ENCODE measurements around the gene KRCC1. TPM values are rescaled to one million over a fixed set of nuclear protein-coding genes. Genes with fewer than 3 reads are reported as not detected.

Gene KRCC1
- total and polyA plus RNA-seq, 8 donors = 8.3 to 21.2 (median 10.6) TPM

- no peaks in the 10 kb centered on the region for H3K36me3 ChIP-seq
- no peaks in the 10 kb centered on the region for H3K27me3 ChIP-seq
- 92 to 95% methylated on average over 2 of the region's 2 CpGs for WGBS, 2 donors
- H3K4me3 ChIP-seq = no peak overlapping the region
- no peaks in the 10 kb centered on the region for H3K4me1 ChIP-seq
- H3K27ac ChIP-seq = no peak overlapping the region
- intact Hi-C loops (cut with DNase I) = no loop called here
- no peaks in the 10 kb centered on the region for H3K9me3 ChIP-seq
- FAIRE-seq = no peak
- no peak for DNase-seq
- no peak for TF ChIP-seq CTCF (IDR thresholded peaks at IDR 0.05)
- ATAC-seq = no peak
Observed at GRCh38 chr2:88071365-88071764, 15.8 kb upstream of the KRCC1 start.

- Histone ChIP-seq H3K36me3 (no peaks in the 10 kb centered on the region), H3K27ac (no peak overlapping the region), H3K4me3 (no peak overlapping the region), H3K27me3 (no peaks in the 10 kb centered on the region), H3K9me3 (no peaks in the 10 kb centered on the region), H3K4me1 (no peaks in the 10 kb centered on the region)
- intact Hi-C loops (cut with DNase I) = no loop called here
- no peak for FAIRE-seq
- no peak for ATAC-seq
- no peak for DNase-seq
- WGBS, 2 donors = 57 to 63% methylated on average over 1 of the region's 1 CpG
- TF ChIP-seq CTCF (IDR thresholded peaks at IDR 0.05) = no peak
Observed at GRCh38 chr2:88070055-88070454, 14.5 kb upstream of the KRCC1 start.

- Histone ChIP-seq H3K36me3 (no peaks in the 10 kb centered on the region), H3K9me3 (no peaks in the 10 kb centered on the region), H3K4me3 (no peak overlapping the region), H3K27me3 (no peaks in the 10 kb centered on the region), H3K27ac (no peak overlapping the region), H3K4me1 (no peaks in the 10 kb centered on the region)
- intact Hi-C loops (cut with DNase I) = no loop called here
- no peak for TF ChIP-seq CTCF (IDR thresholded peaks at IDR 0.05)
- FAIRE-seq (no peak), DNase-seq (no peak), ATAC-seq (no peak)
Observed at GRCh38 chr2:88069117-88069516, 13.5 kb upstream of the KRCC1 start.

GRCh38 chr2:88068044-88068443, 12.5 kb upstream of the KRCC1 start:
- H3K4me1 ChIP-seq = no peaks in the 10 kb centered on the region
- intact Hi-C loops (cut with DNase I) = no loop called here

GRCh38 chr2:88067598-88067997, 12.0 kb upstream of the KRCC1 start, which contains the start of gene SMYD1:
TSS of gene SMYD1 (plus strand) at chr2:88067825. CDS start at chr2:88067865, 40 bp downstream.
- no peak within 1 kb of the TSS for H3K4me3 ChIP-seq
- 80 to 86% methylated on average over 8 of the region's 8 CpGs for whole genome bisulfite sequencing, 2 donors
- H3K27ac ChIP-seq = no peak within 1 kb of the TSS
- intact Hi-C loops (cut with DNase I) = no loop called here
- TF ChIP-seq CTCF (IDR thresholded peaks at IDR 0.05) = no peak
- ATAC-seq (no peak), DNase-seq (no peak), FAIRE-seq (no peak)
- no peaks in the 10 kb centered on the region for H3K9me3 ChIP-seq
- no peaks in the 10 kb centered on the region for H3K4me1 ChIP-seq
- no peaks in the 10 kb centered on the region for H3K27me3 ChIP-seq
- no peaks in the 10 kb centered on the region for H3K36me3 ChIP-seq

More at GRCh38 chr2:88068044-88068443, 12.5 kb upstream of the KRCC1 start:
- H3K27ac ChIP-seq = no peak overlapping the region
- no peaks in the 10 kb centered on the region for H3K27me3 ChIP-seq
- DNase-seq = no peak
- H3K36me3 ChIP-seq = no peaks in the 10 kb centered on the region
- 71 to 77% methylated on average over 2 of the region's 2 CpGs for WGBS, 2 donors
- TF ChIP-seq CTCF (IDR thresholded peaks at IDR 0.05) = no peak
- H3K9me3 ChIP-seq = no peaks in the 10 kb centered on the region
- no peak for ATAC-seq
- no peak for FAIRE-seq
- no peak overlapping the region for H3K4me3 ChIP-seq
